HG02623 (cell line): ENCODE data around the gene RPS14.
A peak's percentile ranks its signal among the peaks of the same experiment; 100 is the strongest.
"Not testable (repeated sequence)": the region's sequence is repeated elsewhere in the genome, so short reads cannot be mapped to it uniquely, and the experiment has no call there.

ENCODE experiments used
- ATAC-seq: cut with Tn5 transposase; IDR thresholded peaks from one replicate; pipeline ENCODE4 v1.9.1; 2021; ENCODE audit warnings: moderate library complexity; ENCODE audit not compliant: unreplicated experiment

RPS14 gene

GRCh38 chr5:150481708-150481965 is 32.1 kb upstream of the RPS14 start:
- ATAC-seq = no peak

- no peak for ATAC-seq
These were observed 29.9 kb upstream of the RPS14 start for GRCh38 chr5:150479416-150479815.

GRCh38 chr5:150476568-150476967 is 27.0 kb upstream of the RPS14 start:
- ATAC-seq = not testable (repeated sequence)

- ATAC-seq = no peak
These were observed 24.3 kb upstream of the RPS14 start for GRCh38 chr5:150473673-150474358.

GRCh38 chr5:150469718-150470469 is 20.4 kb upstream of the RPS14 start:
- no peak for ATAC-seq

- no peak for ATAC-seq
These were observed 18.7 kb upstream of the RPS14 start for GRCh38 chr5:150468206-150468605.

GRCh38 chr5:150465927-150466326 is 16.4 kb upstream of the RPS14 start:
- ATAC-seq = no peak

GRCh38 chr5:150464554-150465012 is 15.0 kb upstream of the RPS14 start:
- ATAC-seq = no peak

- peak; percentile 72 for ATAC-seq
These were observed 11.7 kb upstream of the RPS14 start for GRCh38 chr5:150461231-150461630.

- no peak for ATAC-seq
These were observed 11.2 kb upstream of the RPS14 start for GRCh38 chr5:150460781-150461180.

GRCh38 chr5:150458802-150459557 is 9.4 kb upstream of the RPS14 start:
- peak; percentile 66 for ATAC-seq

- ATAC-seq = no peak
These were observed 8.2 kb upstream of the RPS14 start for GRCh38 chr5:150457562-150458240.

- ATAC-seq = no peak
These were observed 7.6 kb upstream of the RPS14 start for GRCh38 chr5:150457121-150457520.

GRCh38 chr5:150454492-150455229 is 5.1 kb upstream of the RPS14 start:
- no peak for ATAC-seq

GRCh38 chr5:150454027-150454426 is 4.5 kb upstream of the RPS14 start:
- not testable (repeated sequence) for ATAC-seq

GRCh38 chr5:150452914-150453313 is 3.4 kb upstream of the RPS14 start:
- ATAC-seq = no peak

GRCh38 chr5:150451594-150451993 is 2.1 kb upstream of the RPS14 start:
- no peak for ATAC-seq

GRCh38 chr5:150448952-150449516 is 505 bp downstream of the RPS14 start:
- ATAC-seq = peak; percentile 31

- no peak for ATAC-seq
These were observed 1.2 kb downstream of the RPS14 start for GRCh38 chr5:150448334-150448733.

GRCh38 chr5:150447188-150447587 is 2.4 kb downstream of the RPS14 start:
- ATAC-seq = no peak
